HepG2 (cell line): ENCODE results near the gene RGS19. TPM values are rescaled to one million over a fixed set of nuclear protein-coding genes. Genes with fewer than 3 reads are reported as not detected.

Source experiments
- BCL3 ChIP-seq: sonication (generic); formaldehyde crosslinking; IDR thresholded peaks from 2 replicates; pipeline ENCODE4 v1.5.1; 2020; ENCODE audit warnings: mild to moderate bottlenecking, missing genetic modification reagents, moderate library complexity
- LBX2 ChIP-seq: sonication (generic); formaldehyde crosslinking; IDR thresholded peaks from 2 replicates; pipeline ENCODE4 v1.5.0; 2020; ENCODE audit warnings: missing genetic modification reagents, mild to moderate bottlenecking, borderline replicate concordance
- MYNN ChIP-seq: sonication (generic); formaldehyde crosslinking; IDR thresholded peaks from 2 replicates; pipeline ENCODE4 v1.4.0; 2020; ENCODE audit warnings: mild to moderate bottlenecking, low read depth, missing genetic modification reagents
- NCOR1 ChIP-seq: fragments of 200-600 bp; sonication (generic); IDR thresholded peaks from 2 replicates; pipeline ENCODE4 v1.7.0; 2017; ENCODE audit warnings: antibody characterized with exemption, low read length, borderline replicate concordance
- NFIB ChIP-seq: sonication (generic); formaldehyde crosslinking; IDR thresholded peaks from 2 replicates; pipeline ENCODE4 v1.9.0; 2021; ENCODE audit warnings: missing genetic modification reagents, mild to moderate bottlenecking, borderline replicate concordance
- PAF1 ChIP-seq: IDR thresholded peaks from 2 replicates; pipeline ENCODE4 v1.6.1; 2016; ENCODE audit warnings: missing genetic modification reagents, missing compliant biosample characterization
- PHF20 ChIP-seq: sonication (generic); formaldehyde crosslinking; IDR thresholded peaks from 2 replicates; pipeline ENCODE4 v1.5.0; 2020; ENCODE audit warnings: mild to moderate bottlenecking, missing genetic modification reagents
- PREB ChIP-seq: sonication (generic); formaldehyde crosslinking; IDR thresholded peaks from 2 replicates; pipeline ENCODE4 v1.4.0; 2020; ENCODE audit warnings: missing genetic modification reagents
- RBM39 ChIP-seq: fragments of 200-400 bp; formaldehyde crosslinking; IDR thresholded peaks from one replicate; pipeline ENCODE4 v1.6.1; 2018; ENCODE audit warnings: antibody characterized with exemption, mild to moderate bottlenecking, low read depth, low read length; ENCODE audit not compliant: poor library complexity, severe bottlenecking
- SMAD9 ChIP-seq: sonication (generic); formaldehyde crosslinking; IDR thresholded peaks from 2 replicates; pipeline ENCODE4 v1.5.1; 2020; ENCODE audit warnings: mild to moderate bottlenecking, missing genetic modification reagents
- SMYD3 ChIP-seq: sonication (generic); formaldehyde crosslinking; IDR thresholded peaks from 2 replicates; pipeline ENCODE4 v1.8.1; 2023; ENCODE audit warnings: mild to moderate bottlenecking, missing genetic modification reagents
- SOX5 ChIP-seq: IDR thresholded peaks from 2 replicates; pipeline ENCODE4 v1.6.1; 2016; ENCODE audit warnings: borderline replicate concordance
- SP1 ChIP-seq, 2 experiments: fragments of 450-650 bp in 1 of 2; sonication (generic) in 1 of 2; formaldehyde crosslinking in 1 of 2; IDR thresholded peaks; 2 replicates each; pipeline versions ENCODE4 v1.4.0 to v1.6.1; 2016 to 2020; ENCODE audit warnings: missing genetic modification reagents in 1 of 2
- SRSF1 ChIP-seq: fragments of 200-400 bp; formaldehyde crosslinking; optimal IDR thresholded peaks from 2 replicates; pipeline ENCODE3; 2017; ENCODE audit warnings: mild to moderate bottlenecking, low read depth, low read length, moderate library complexity
- ZBTB39 ChIP-seq: sonication (generic); formaldehyde crosslinking; IDR thresholded peaks from 2 replicates; pipeline ENCODE4 v1.5.0; 2020; ENCODE audit warnings: missing genetic modification reagents
- ZNF235 ChIP-seq: sonication (generic); formaldehyde crosslinking; IDR thresholded peaks from 2 replicates; pipeline ENCODE4 v1.8.1; 2023; ENCODE audit warnings: mild to moderate bottlenecking, missing genetic modification reagents, borderline replicate concordance
- ZNF460 ChIP-seq: sonication (generic); formaldehyde crosslinking; IDR thresholded peaks from 2 replicates; pipeline ENCODE4 v1.5.1; 2020; ENCODE audit warnings: missing genetic modification reagents, mild to moderate bottlenecking, borderline replicate concordance
- ZNF782 ChIP-seq: sonication (generic); formaldehyde crosslinking; IDR thresholded peaks from 2 replicates; pipeline ENCODE4 v1.4.0; 2020; ENCODE audit warnings: missing genetic modification reagents, mild to moderate bottlenecking, borderline replicate concordance
- polyA plus RNA-seq, 8 experiments: library from polyadenylated mRNA; depleted of rRNA in 3 of 8; stranded (reverse) in 7 of 8; unstranded in 1 of 8; fragments of >200 nt; fragmentation: Illumina TruSeq in 4 of 8; extraction: Trizol in 4 of 8; gene quantifications; 2 replicates each; pipeline versions ENCODE4 v1.2.1 to v1.2.3, GENCODE V29; 2011 to 2016; ENCODE audit warnings: low read depth in 4 of 8, missing spikeins in 1 of 8, mixed read lengths in 1 of 8; ENCODE audit not compliant: insufficient read depth in 1 of 8
- total RNA-seq, 5 experiments: library from RNA; depleted of rRNA; stranded (reverse); fragments of >200 nt; fragmentation: Illumina TruSeq; extraction: Trizol; gene quantifications; 2 replicates each; pipeline ENCODE4 v1.2.3, GENCODE V29; 2016; ENCODE audit warnings: low read depth in 1 of 5

The RGS19 gene
- total and polyA plus RNA-seq, 2 of the 13 experiments (the other 11 are each of a cell fraction or from before 2014, with no cell fraction given): 10.7 to 11.9 TPM

GRCh38 chr20:64035066-64035932 lies 44.0 kb downstream of the RGS19 start (continued):
- TF ChIP-seq PHF20 (CRISPR knock-in tag): 0 out of 2 replicates have a peak, but pooled peaks have one; percentile 21
- TF ChIP-seq SMAD9 (CRISPR knock-in tag): 0 out of 2 replicates have a peak, but pooled peaks have one; percentile 19
- peak; percentile 15; the same call in 1 of the 2 replicates for TF ChIP-seq BCL3
- TF ChIP-seq SP1 (IDR thresholded peaks at IDR 0.05): no peak
- TF ChIP-seq SP1 (CRISPR knock-in tag; IDR thresholded peaks at IDR 0.05): no peak
- TF ChIP-seq SOX5: no peak
- peak; percentile 19 for TF ChIP-seq SRSF1
- no peak for TF ChIP-seq SMYD3 (CRISPR knock-in tag)
- peak; percentile 26; the same call in 1 of the 2 replicates for TF ChIP-seq ZNF782
- TF ChIP-seq ZBTB39: 0 out of 2 replicates have a peak, but pooled peaks have one; percentile 9
- 0 out of 2 replicates have a peak, but pooled peaks have one; percentile 6 for TF ChIP-seq LBX2 (CRISPR knock-in tag)
- no peak for TF ChIP-seq PREB
- no peak for TF ChIP-seq NFIB (CRISPR knock-in tag)
- TF ChIP-seq PAF1: no peak
- TF ChIP-seq MYNN (CRISPR knock-in tag): 0 out of 2 replicates have a peak, but pooled peaks have one; percentile 25
- peak; percentile 68 for TF ChIP-seq RBM39
- no peak for TF ChIP-seq ZNF235
- peak; percentile 11; the same call in 1 of the 2 replicates for TF ChIP-seq ZNF460 (CRISPR knock-in tag)
- TF ChIP-seq NCOR1: no peak
